UCSD-AML1 (cell line): ENCODE data around the gene VEGFB.

Experiments used
- DNase-seq: peaks from one replicate; lab custom pipeline; 2025; ENCODE audit not compliant: unreplicated experiment; lab: John Stamatoyannopoulos, UW

VEGFB gene

DNA sequence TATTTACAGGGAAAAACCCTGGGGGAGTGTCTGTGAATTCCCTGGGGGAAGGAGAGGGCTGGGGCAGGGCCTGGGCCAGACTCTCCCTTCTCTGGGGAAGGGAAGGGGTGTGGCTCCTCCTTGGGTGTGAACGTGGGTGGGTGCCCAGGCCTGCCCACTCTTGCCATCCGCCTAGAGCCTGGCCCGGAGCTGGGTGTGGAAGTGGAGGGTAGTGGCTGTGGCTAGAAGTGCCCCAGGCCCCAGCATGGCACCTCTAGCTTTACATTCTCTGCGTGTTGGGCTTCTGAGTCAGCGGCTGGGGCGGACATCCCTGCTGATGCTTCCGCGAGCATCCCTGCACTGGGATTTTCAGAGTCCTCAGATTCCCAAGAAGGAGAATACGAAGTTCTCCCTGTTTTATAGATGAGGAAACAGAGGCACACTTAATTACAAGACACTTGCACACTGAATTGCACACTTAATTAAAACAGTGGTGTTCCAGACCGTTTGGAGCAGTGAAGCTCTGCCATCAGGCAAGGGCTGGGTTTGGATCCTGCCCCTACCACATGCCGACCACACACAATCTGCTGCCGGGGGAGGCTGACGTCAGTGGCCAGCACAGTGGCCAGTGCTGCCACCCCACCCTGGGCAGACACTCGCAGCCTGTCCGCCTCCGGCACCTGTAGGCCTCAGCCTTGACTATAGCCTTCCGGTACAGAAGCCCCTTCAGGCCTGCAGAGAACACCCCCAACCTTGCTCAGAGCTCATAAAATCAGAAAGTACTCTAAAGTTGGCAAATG, 42.5 kb downstream of the VEGFB start:
- DNase-seq = no peak

DNA sequence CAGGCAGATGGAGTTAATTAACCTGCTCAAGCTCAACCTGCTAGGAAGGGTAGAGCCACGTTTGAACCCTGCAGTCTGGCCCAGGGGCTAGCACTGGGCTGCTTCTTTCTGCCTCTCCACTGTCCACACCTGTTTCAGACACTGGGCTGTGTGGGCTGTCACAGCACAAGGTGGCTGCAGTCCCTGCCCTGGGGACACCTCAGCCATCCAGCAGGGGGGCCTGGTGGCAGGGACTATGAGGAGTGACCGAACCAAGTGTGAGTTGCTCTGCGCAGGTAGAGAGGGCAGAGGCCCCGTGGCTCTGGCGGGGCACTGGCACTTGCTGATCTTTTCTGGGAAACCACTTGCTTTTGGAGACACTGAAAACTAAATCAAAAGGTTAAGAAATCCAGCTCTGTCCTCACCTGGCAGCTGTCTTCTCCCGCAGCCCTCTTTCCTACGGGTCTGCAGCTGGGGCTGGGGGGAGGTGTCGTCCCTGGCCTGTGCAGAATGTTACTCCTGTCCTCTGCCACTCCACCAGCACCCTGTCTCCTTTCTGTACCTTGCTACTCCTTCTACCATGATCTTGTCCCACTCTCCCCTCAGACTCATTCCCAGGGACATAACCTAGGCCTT, 44.3 kb downstream of the VEGFB start:
- DNase-seq = no peak

DNA sequence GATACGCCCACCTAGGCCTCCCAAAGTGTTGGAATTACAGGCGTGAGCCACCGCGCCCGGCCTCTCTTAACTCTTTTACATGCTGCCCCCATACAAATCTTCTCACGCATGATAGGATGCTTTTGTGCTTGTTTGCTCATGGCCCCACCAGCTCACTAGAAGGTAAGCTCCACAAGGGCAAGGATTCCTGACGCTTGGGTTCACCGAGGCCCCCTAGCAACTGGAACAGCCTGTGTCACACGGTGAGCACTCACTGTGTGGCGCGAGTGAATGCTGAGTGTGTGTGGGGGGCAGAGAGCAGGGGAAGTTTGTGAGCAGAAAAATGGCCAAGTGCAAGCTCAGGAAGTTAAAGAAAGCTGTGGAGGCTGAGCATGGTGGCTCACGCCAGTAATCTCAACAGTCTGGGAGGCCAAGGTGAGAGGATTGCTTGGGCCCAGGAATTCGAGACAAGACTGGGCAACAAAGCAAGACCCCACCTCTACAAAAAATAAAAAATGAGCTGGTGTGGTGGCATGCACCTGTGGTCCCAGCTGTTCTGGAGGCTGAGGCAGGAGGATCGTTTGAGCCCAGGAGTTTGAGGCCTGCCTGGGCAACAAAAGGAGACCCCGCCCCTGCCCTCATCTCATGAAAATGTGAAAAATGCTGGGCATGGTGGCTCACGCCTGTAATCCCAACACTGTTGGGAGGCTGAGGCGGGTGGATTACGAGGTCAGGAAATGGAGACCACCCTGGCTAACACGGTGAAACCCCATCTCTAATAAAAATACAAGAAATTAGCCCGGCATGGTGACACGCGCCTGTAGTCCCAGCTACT, 47.8 kb downstream of the VEGFB start:
- no peak for DNase-seq

DNA sequence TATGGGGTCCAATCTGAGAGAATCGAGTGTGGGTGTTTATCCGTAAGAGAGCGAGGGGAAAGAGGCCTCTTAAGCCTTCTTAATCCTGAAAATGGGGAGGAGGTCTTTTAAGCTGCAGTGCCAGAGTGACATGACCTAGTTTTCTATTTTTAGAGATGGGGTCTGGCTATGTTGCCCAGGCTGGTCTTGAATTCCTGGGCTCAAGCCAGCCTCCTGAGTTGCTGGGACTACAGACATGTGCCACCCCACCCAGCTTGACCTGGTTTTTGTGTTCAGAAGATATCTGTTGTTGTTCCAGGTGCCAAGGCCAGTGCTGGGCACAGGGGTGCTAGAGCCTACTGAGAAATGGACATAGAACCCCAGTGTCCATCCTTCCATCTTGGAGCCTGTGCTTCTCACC, 48.7 kb downstream of the VEGFB start:
- no peak for DNase-seq

DNA sequence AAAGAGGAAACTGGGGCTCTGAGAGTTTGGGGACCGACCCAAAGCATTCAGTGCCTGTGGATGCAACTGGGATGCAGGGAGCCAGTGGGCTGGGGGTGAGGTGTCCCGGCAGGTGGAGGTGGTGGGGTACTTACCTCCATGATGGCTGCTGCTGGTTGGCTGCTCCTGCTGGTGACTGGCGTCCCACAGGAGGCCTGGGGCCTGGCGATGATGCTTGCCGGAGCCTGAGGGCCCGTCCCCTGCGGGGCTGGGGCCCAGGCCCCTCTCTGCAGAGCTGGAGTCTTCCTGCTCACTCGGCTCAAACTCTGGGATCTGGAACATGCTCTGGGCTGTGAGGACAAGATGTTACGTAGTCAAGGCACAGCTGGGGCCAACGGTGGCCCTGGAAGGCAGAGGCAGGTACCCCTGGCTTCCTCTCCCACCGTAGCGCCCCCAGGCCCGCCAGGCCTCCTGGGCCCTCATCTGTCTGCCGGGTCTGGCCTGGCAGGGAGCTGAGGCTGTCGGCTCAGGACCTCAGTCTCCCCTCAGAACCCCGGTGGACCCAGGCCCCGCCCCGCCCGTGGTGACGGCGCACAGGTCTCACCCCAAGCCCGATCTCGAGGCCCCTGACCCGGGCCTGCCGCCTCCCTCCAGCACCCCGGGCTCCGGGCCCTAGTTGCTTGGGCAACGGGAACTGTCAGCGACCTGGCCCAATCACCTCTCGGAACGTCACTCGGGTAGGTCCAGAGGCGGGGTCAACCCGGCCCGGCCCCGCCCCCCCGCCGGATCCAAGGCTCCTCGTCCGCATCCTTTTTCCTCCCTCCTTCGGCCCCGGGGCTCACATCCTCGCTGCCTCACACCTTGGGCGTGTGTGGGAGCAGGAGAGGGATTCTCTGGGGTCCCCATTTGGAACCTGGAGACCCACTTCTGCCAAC, 49.9 kb downstream of the VEGFB start, which contains the start of gene BAD:
TSS of gene BAD (minus strand) at position 618 of the 914 bp plus-strand sequence. CDS start at position 321, 297 bp downstream.
- peak; percentile 93 for DNase-seq

DNA sequence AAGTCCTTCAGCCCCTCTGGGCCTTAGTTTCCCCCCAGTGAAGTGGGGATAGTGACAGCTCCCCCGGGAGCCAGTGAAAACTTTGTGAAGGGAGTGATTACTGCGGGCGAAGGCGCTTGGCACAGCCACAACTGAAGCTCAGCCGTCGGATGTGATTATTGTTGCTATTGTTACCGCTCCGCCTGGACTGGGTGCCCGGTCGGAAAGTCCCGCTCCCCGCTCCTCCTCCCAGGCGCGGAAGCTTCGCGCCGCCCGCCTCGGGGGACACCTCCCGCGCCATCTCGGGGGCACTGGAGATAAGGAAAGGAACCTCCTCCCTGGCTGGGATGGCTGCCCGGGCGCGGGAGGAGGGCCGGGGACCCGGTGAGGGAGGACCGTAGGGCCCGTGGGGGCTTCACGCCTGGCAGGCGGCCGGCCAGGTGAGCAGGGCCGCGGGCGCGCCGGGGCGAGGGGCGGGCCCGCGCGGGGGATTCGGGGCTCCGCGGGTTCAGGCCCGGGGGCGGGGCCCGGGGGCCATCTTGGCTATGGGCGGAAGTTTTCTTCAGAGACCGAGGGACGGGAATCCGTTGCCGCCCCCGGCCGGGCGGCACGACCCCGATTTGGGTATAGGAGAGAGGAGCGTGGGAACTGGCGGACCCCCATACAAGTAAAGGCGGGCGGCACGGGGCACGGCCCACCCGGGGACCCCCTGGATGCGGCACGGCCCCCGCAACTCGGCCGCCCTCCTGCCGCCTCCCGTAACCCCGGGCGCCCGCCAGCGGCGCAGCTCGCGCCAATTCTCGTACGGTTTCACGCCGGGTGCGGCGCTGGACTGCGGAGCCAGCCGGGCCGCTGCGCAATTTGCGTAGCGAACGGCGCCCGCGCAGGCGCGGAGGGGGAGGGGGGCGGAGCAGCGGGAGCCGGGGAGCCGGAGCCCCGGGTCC, 50.8 kb downstream of the VEGFB start, which contains the start of gene GPR137:
TSS of gene GPR137 (plus strand) at position 887 of the 923 bp plus-strand sequence. CDS start 677 bp downstream, outside the sequence.
- DNase-seq = peak; percentile 90

DNA sequence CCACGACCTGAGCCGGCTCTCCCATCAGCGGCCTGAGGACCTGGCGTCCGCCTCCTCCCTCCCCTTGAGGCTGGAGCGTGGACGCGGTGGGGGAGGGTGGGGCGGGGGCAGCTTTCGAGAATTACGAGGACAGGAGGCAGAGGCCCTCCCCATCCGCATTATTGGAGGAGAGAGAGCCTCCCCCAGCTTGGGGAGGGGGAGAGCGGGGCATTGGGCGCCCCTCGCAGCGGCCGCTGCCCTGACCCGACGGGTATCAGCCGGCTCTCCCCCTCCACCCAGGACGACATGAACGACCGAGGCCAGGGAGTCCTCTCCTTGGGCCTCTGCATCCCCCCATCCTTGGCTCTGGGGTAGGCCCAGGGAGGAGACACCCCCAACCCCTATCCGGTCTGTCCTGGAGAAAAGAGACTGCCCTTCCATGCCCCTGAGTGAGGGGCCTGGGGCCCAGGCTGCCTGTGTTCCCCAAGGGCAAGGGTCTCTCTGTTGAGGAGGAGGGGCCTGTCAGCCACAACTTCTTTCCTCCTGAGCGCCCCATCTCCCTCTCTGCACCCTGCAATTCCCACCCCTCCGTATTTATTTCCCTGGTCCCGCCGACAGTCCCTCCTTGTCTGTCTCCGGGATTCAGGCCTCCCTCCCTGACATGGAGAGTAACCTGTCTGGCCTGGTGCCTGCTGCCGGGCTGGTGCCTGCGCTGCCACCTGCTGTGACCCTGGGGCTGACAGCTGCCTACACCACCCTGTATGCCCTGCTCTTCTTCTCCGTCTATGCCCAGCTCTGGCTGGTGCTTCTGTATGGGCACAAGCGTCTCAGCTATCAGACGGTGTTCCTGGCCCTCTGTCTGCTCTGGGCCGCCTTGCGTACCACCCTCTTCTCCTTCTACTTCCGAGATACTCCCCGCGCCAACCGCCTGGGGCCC, 51.8 kb downstream of the VEGFB start:
- DNase-seq = peak; percentile 41

DNA sequence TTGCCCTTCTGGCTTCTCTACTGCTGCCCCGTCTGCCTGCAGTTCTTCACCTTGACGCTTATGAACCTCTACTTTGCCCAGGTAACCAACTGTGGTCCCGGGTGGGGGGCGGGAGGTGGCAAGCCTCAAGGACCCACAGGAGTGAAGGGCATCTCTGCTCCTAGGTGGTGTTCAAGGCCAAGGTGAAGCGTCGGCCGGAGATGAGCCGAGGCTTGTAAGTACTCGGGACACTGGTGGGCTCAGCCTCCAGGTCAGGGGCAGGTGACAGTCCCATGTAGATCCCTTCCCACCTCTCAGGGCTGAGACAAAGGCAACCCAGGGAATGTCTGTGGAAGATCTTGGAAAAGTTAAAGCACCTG, 52.4 kb downstream of the VEGFB start:
- no peak for DNase-seq

DNA sequence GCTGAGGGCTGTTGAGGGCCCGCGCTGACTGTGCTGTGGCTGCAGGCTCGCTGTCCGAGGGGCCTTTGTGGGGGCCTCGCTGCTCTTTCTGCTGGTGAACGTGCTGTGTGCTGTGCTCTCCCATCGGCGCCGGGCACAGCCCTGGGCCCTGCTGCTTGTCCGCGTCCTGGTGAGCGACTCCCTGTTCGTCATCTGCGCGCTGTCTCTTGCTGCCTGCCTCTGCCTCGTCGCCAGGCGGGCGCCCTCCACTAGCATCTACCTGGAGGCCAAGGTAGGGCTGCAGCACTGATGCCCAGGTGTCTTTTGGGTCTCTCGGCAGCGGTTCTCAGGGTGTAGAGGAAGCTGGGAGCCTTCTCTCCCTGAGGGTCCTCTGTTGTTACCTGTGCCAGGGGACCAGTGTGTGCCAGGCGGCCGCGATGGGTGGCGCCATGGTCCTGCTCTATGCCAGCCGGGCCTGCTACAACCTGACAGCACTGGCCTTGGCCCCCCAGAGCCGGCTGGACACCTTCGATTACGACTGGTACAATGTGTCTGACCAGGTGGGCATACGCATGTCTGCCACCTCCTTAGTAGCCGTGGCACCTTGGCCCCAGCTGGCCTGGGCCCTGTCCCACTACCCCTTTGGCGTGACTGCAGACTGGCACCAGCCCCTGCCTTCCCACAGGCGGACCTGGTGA, 53.4 kb downstream of the VEGFB start:
- DNase-seq = no peak

DNA sequence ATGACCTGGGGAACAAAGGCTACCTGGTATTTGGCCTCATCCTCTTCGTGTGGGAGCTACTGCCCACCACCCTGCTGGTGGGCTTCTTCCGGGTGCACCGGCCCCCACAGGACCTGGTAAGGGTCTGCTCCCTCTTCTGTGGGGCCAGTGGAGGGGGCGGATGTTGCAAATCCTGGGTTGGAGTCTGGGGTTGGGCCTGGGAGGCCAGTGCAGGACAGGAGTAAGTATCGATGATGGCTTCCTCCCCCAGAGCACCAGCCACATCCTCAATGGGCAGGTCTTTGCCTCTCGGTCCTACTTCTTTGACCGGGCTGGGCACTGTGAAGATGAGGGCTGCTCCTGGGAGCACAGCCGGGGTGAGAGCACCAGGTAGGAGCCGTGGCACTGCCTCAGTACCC, 54.0 kb downstream of the VEGFB start:
- DNase-seq = no peak
